LNCaP clone FGC (cell line): ENCODE results near the gene VPS33B.
"Not testable (repeated sequence)": the region's sequence is repeated elsewhere in the genome, so short reads cannot be mapped to it uniquely, and the experiment has no call there.

ENCODE experiments used
- DNase-seq: peaks from one replicate; pipeline ENCODE4 v3.0.0-alpha.2; 2011; ENCODE audit warnings: low read depth
- H3K4me3 ChIP-seq: 2 replicates; pipeline ENCODE4 v1.5.1; 2011; ENCODE audit warnings: mild to moderate bottlenecking, low read depth, low read length, control low read depth
- TF ChIP-seq, protein P1 (sequence below): IDR thresholded peaks from 2 replicates; pipeline ENCODE4 v1.5.1; 2012; ENCODE audit warnings: mild to moderate bottlenecking; ENCODE audit not compliant: control insufficient read depth, insufficient read depth; ENCODE audit errors: extremely low read depth

VPS33B gene

DNA sequence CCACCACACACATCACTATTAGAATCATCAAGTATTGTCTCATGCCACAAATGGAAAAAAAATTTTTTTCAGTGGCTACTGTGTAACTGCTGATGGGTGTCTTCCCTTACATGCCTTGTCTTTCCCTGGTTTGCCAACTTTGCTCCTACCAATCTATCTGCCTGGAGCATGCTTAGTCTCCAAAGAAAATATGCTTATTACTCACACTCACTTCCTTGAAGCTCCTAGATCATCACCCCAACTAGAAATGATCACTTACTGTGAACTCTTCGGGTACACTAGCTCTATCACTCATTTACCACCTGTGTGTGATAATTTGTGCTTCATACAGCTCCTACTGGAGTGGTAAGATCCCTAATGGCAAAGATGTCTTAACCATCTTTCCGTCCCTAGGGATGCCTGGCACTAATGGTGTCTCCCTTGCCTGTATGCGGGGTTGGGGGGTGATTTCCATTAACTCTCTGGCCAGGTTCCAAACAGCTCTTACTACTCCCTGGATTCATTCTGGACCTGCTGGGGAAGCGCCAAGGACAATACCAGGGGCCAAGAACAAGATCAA is 799 bp downstream of the VPS33B start:
- DNase-seq, result no peak

DNA sequence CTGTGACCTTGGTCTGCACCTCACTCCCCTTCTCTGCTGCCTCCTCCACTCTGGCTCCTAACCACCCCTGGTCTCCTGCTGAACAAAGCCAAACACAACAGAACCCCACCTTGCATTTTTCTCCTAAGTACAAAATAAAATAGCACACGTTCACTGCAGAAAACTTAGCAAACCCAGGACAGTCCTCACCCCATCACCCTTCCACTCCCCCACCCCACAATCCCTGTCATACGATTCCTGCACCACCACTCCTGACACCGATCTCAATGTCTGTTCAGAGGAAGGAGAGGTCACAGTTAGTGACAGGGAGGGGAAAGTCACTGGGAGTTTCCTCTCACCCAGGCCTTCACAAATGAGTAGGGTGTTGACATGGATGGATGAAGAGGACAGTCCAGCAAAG is 4.2 kb downstream of the VPS33B start:
- DNase-seq, result no peak
- no peak overlapping the region for H3K4me3 ChIP-seq
- TF ChIP-seq, protein P1, sequence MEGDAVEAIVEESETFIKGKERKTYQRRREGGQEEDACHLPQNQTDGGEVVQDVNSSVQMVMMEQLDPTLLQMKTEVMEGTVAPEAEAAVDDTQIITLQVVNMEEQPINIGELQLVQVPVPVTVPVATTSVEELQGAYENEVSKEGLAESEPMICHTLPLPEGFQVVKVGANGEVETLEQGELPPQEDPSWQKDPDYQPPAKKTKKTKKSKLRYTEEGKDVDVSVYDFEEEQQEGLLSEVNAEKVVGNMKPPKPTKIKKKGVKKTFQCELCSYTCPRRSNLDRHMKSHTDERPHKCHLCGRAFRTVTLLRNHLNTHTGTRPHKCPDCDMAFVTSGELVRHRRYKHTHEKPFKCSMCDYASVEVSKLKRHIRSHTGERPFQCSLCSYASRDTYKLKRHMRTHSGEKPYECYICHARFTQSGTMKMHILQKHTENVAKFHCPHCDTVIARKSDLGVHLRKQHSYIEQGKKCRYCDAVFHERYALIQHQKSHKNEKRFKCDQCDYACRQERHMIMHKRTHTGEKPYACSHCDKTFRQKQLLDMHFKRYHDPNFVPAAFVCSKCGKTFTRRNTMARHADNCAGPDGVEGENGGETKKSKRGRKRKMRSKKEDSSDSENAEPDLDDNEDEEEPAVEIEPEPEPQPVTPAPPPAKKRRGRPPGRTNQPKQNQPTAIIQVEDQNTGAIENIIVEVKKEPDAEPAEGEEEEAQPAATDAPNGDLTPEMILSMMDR, result no peak

More for the DNA sequence above, 799 bp downstream of the VPS33B start:
- peak overlapping the region; percentile 92 for H3K4me3 ChIP-seq
- TF ChIP-seq, protein P1, result no peak

DNA sequence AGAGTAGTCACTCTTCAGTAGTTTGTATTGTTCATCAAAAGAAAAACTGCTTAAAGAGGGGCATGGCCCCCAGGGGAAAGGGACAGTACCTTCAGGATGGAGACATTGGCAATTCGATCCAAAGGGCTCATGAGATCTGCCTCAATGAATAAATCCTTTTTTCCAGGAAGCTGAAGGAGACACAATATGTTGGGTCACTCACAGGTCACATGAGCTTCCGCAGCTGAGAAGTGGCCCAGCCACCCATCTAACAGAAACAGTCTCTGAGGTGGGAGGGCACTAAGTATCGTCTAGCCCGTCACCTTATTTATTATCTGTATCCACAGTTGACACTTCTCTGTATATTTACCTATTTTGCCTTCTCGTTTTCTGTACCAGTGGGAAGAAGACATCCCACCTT is 4.7 kb downstream of the VPS33B start:
- DNase-seq, result no peak
- TF ChIP-seq, protein P1, result no peak

DNA sequence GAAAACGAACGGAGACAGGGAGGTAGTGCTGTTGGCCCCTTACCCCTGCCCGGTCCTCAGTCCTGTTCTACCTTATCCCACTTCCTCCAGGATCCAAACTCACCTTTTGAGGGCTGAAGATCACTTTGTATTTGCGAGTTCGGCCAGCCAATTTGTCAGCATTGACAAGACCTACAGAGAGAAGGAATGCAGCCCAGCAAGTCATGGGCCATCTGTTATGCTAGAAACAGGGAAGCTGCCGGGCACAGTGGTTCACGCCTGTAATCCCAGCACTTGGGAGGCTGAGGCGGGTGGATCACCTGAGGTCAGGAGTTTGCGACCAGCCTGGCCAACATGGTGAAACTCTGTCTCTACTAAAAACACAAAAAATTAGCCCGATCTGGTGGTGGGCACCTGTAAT is 8.7 kb downstream of the VPS33B start:
- not testable (repeated sequence) for H3K4me3 ChIP-seq, DNase-seq

More for the DNA sequence above, 4.7 kb downstream of the VPS33B start:
- no peak overlapping the region for H3K4me3 ChIP-seq

DNA sequence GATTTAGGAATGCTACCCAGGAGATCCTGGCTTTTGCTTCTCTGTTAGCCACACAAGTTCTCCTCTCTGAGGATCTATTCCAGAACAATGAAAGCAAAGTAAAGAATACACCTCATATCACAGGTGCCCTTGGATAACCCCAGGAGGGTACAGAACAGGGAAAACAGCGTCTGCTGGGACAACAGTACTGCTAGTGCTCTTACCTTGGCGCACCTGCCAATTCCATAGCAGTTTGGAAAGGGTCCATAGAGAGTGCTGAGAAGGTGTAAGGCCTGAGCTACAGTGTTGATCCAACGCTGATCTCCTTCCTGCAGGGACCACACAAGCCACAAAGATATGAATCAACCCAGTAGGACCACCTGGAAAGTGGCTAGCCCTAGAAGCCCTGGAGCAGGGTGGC is 15.1 kb downstream of the VPS33B start:
- peak; percentile 69 for DNase-seq
- H3K4me3 ChIP-seq, result no peak overlapping the region
- TF ChIP-seq, protein P1, result no peak

DNA sequence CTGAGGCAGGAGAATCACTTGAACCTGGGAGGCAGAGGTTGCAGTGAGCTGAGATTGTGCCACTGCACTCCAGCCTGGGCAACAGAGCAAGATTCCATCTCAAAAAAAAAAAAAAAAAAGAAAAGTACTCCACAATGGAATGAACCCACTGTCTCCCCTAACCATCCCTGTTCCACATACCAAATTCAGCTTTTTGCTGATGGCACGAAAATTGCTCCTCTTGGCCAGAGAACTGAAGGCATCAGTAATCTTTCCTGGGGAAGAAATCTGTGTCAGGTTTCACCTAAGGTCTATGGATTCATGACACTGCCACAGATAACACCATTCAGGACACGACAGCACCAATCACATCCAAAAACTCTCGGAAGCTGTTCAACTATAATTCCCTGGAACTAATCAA is 21.2 kb downstream of the VPS33B start:
- no peak overlapping the region for H3K4me3 ChIP-seq
- no peak for DNase-seq
- TF ChIP-seq, protein P1, result no peak

DNA sequence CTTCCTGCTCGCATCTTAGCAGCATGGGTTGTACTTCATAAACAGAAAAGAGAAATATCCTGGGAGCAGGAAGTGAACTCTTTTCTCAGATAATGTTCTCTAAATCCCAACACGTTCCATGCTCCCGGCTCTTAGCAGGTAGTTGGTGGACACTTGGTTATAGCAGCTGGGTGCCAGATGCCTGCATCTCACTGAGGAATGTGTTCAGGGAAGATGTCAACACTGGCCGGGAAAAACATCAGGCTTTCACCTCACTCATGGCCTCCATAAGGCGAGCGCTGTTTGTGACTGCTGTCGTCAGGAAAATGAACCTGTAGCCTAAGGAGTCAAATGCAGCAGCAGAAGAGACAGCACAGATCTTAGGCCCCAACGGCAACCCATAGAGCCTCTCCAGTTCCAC is 23.7 kb downstream of the VPS33B start:
- TF ChIP-seq, protein P1, result no peak
- DNase-seq, result no peak
- H3K4me3 ChIP-seq, result no peak overlapping the region
